Smooth muscle cell (in vitro differentiated cells): ENCODE results near the gene NT5C. TPM values are rescaled to one million over a fixed set of nuclear protein-coding genes. Genes with fewer than 3 reads are reported as not detected.

Experiments used
- DNase-seq: peaks from one replicate; lab custom pipeline; 2025; ENCODE audit not compliant: unreplicated experiment; lab: John Stamatoyannopoulos, UW
- H2AFZ ChIP-seq: fragments of 200-600 bp; sonication (generic); 2 replicates; pipeline ENCODE4 v1.6.0; 2016; ENCODE audit warnings: antibody characterized with exemption, low read depth, mild to moderate bottlenecking
- H3F3A ChIP-seq: fragments of 200-600 bp; sonication (generic); 2 replicates; pipeline ENCODE4 v1.6.0; 2017; ENCODE audit warnings: antibody characterized with exemption, low read depth
- H3K27ac ChIP-seq: fragments of 200-600 bp; sonication (generic); 2 replicates; pipeline ENCODE4 v1.5.1; 2016; ENCODE audit warnings: low read depth, mild to moderate bottlenecking
- H3K27me3 ChIP-seq: fragments of 200-600 bp; sonication (generic); 2 replicates; pipeline ENCODE4 v1.6.1; 2016; ENCODE audit warnings: low read depth, mild to moderate bottlenecking
- H3K36me3 ChIP-seq: fragments of 200-600 bp; sonication (generic); 2 replicates; pipeline ENCODE4 v1.5.1; 2016; ENCODE audit warnings: low read depth
- H3K4me1 ChIP-seq: fragments of 200-600 bp; sonication (generic); 2 replicates; pipeline ENCODE4 v1.5.1; 2016; ENCODE audit warnings: low read depth
- H3K4me2 ChIP-seq: fragments of 200-600 bp; sonication (generic); 2 replicates; pipeline ENCODE4 v1.6.0; 2016; ENCODE audit warnings: mild to moderate bottlenecking
- H3K4me3 ChIP-seq: fragments of 200-600 bp; sonication (generic); 2 replicates; pipeline ENCODE4 v1.5.1; 2016; ENCODE audit warnings: mild to moderate bottlenecking
- H3K79me2 ChIP-seq: fragments of 200-600 bp; sonication (generic); 2 replicates; pipeline ENCODE4 v1.6.0; 2016; ENCODE audit warnings: low read depth, mild to moderate bottlenecking
- H3K9ac ChIP-seq: fragments of 200-600 bp; sonication (generic); 2 replicates; pipeline ENCODE4 v1.6.0; 2016; ENCODE audit warnings: low read depth
- H3K9me3 ChIP-seq: fragments of 200-600 bp; sonication (generic); replicated peaks from 2 replicates; pipeline ENCODE4 v1.5.1; 2016; ENCODE audit warnings: low read depth
- H4K20me1 ChIP-seq: fragments of 200-600 bp; sonication (generic); 2 replicates; pipeline ENCODE4 v1.6.0; 2016; ENCODE audit warnings: low read depth
- WGBS: methylation state at CpG from one replicate; pipeline ENCODE4 v1.1.7; 2016; ENCODE audit warnings: low lambda C conversion rate; 5-methylcytosine and 5-hydroxymethylcytosine counted together
- polyA plus RNA-seq: library from polyadenylated mRNA; unstranded; fragments of >200 nt; fragmentation: Nextera tagmentation; extraction: Ambion mirVana; gene quantifications from 2 replicates; pipeline ENCODE4 v1.2.1, GENCODE V29; 2016
- small RNA-seq: library from RNA; depleted of rRNA; stranded (forward); fragments of <200 nt; gene quantifications from one replicate; pipeline ENCODE3, GENCODE V24; 2014
- total RNA-seq: library from RNA; depleted of rRNA; stranded (reverse); fragments of >200 nt; gene quantifications from 2 replicates; pipeline ENCODE4 v1.2.3, GENCODE V29; 2014
- TF ChIP-seq, protein P1 (sequence below): fragments of 200-600 bp; sonication (generic); IDR thresholded peaks from 2 replicates; pipeline ENCODE4 v1.5.1; 2017; ENCODE audit warnings: borderline replicate concordance, mild to moderate bottlenecking, antibody characterized with exemption; ENCODE audit not compliant: insufficient read depth, poor library complexity, severe bottlenecking

NT5C gene
- total and polyA plus RNA-seq, 2 experiments from 2014 or later = 39.9 to 46.8 TPM

- 75% methylated on average over 13 of the region's 13 CpGs for WGBS
- DNase-seq = no peak
- Histone ChIP-seq H3K27me3 (no peaks in the 10 kb centered on the region), H4K20me1 (no peaks in the 10 kb centered on the region), H3K4me3 (no peak overlapping the region), H3F3A (peaks cover 15% of the 10 kb centered on the region), H3K9ac (no peak overlapping the region), H3K36me3 (no peaks in the 10 kb centered on the region), H3K4me2 (no peak overlapping the region), H2AFZ (no peak overlapping the region), H3K9me3 (no peaks in the 10 kb centered on the region), H3K79me2 (no peaks in the 10 kb centered on the region), H3K4me1 (peaks cover 10% of the 10 kb centered on the region), H3K27ac (no peak overlapping the region)
- TF ChIP-seq, protein P1, sequence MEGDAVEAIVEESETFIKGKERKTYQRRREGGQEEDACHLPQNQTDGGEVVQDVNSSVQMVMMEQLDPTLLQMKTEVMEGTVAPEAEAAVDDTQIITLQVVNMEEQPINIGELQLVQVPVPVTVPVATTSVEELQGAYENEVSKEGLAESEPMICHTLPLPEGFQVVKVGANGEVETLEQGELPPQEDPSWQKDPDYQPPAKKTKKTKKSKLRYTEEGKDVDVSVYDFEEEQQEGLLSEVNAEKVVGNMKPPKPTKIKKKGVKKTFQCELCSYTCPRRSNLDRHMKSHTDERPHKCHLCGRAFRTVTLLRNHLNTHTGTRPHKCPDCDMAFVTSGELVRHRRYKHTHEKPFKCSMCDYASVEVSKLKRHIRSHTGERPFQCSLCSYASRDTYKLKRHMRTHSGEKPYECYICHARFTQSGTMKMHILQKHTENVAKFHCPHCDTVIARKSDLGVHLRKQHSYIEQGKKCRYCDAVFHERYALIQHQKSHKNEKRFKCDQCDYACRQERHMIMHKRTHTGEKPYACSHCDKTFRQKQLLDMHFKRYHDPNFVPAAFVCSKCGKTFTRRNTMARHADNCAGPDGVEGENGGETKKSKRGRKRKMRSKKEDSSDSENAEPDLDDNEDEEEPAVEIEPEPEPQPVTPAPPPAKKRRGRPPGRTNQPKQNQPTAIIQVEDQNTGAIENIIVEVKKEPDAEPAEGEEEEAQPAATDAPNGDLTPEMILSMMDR = no peak
These were observed 49.7 kb downstream of the NT5C start for GRCh38 chr17:75081611-75082540.

Small RNA genes within 50 kb of the gene (small RNA-seq; reads per million reads assigned to genes)
- gene RF00019 = not detected

Other genes with a start within 250 kb of the NT5C start
- gene FADS6, start 238.1 kb downstream of the NT5C start, total RNA-seq = 0.22 TPM in 1 of 2 replicates, not detected in the other
- not detected in 2 replicates for gene FADS6, start 238.1 kb downstream of the NT5C start, polyA plus RNA-seq
- 0.49 TPM in 2 replicates for gene USH1G, start 208.5 kb downstream of the NT5C start, total RNA-seq
- 0.32 and 0.58 TPM in 2 replicates for gene USH1G, start 208.5 kb downstream of the NT5C start, polyA plus RNA-seq
- gene OTOP2, start 207.5 kb downstream of the NT5C start, total RNA-seq = not detected in 2 replicates
- not detected in 2 replicates for gene OTOP2, start 207.5 kb downstream of the NT5C start, polyA plus RNA-seq
- gene OTOP3, start 195.8 kb downstream of the NT5C start, total RNA-seq = not detected in 2 replicates
- gene OTOP3, start 195.8 kb downstream of the NT5C start, polyA plus RNA-seq = not detected in 2 replicates
- 6.8 and 8.8 TPM in 2 replicates for gene HID1, start 159.0 kb downstream of the NT5C start, total RNA-seq
- 3.3 and 22.0 TPM in 2 replicates for gene HID1, start 159.0 kb downstream of the NT5C start, polyA plus RNA-seq
- gene CDR2L, start 144.1 kb downstream of the NT5C start, total RNA-seq = 35.9 and 40.7 TPM in 2 replicates
- 37.8 and 39.9 TPM in 2 replicates for gene CDR2L, start 144.1 kb downstream of the NT5C start, polyA plus RNA-seq
- 36.8 and 75.6 TPM in 2 replicates for gene MRPL58, start 119.1 kb downstream of the NT5C start, total RNA-seq
- gene MRPL58, start 119.1 kb downstream of the NT5C start, polyA plus RNA-seq = 36.2 and 41.4 TPM in 2 replicates
- 233 and 309 TPM in 2 replicates for gene ATP5PD, start 84.8 kb downstream of the NT5C start, total RNA-seq
- gene ATP5PD, start 84.8 kb downstream of the NT5C start, polyA plus RNA-seq = 318 and 321 TPM in 2 replicates
- gene KCTD2, start 84.5 kb downstream of the NT5C start, total RNA-seq = 18.2 and 27.3 TPM in 2 replicates
- 11.1 and 12.7 TPM in 2 replicates for gene KCTD2, start 84.5 kb downstream of the NT5C start, polyA plus RNA-seq
- gene SLC16A5, start 43.8 kb downstream of the NT5C start, total RNA-seq = 11.1 and 17.1 TPM in 2 replicates
- gene SLC16A5, start 43.8 kb downstream of the NT5C start, polyA plus RNA-seq = 19.5 and 22.0 TPM in 2 replicates
- gene ARMC7, start 21.8 kb downstream of the NT5C start, total RNA-seq = 3.0 and 6.8 TPM in 2 replicates
- gene ARMC7, start 21.8 kb downstream of the NT5C start, polyA plus RNA-seq = 1.8 and 3.5 TPM in 2 replicates
- 103 and 141 TPM in 2 replicates for gene JPT1, start 22.8 kb upstream of the NT5C start, total RNA-seq
- 240 and 288 TPM in 2 replicates for gene JPT1, start 22.8 kb upstream of the NT5C start, polyA plus RNA-seq
- 104 and 111 TPM in 2 replicates for gene SUMO2, start 51.2 kb upstream of the NT5C start, total RNA-seq
- gene SUMO2, start 51.2 kb upstream of the NT5C start, polyA plus RNA-seq = 416 and 419 TPM in 2 replicates
- 24.0 and 29.2 TPM in 2 replicates for gene NUP85, start 73.9 kb upstream of the NT5C start, total RNA-seq
- gene NUP85, start 73.9 kb upstream of the NT5C start, polyA plus RNA-seq = 43.2 and 48.0 TPM in 2 replicates
- gene GGA3, start 129.9 kb upstream of the NT5C start, total RNA-seq = 16.1 and 20.5 TPM in 2 replicates
- gene GGA3, start 129.9 kb upstream of the NT5C start, polyA plus RNA-seq = 23.7 and 23.9 TPM in 2 replicates
- gene MRPS7, start 130.1 kb upstream of the NT5C start, total RNA-seq = 35.1 and 37.6 TPM in 2 replicates
- 97.2 and 111 TPM in 2 replicates for gene MRPS7, start 130.1 kb upstream of the NT5C start, polyA plus RNA-seq
- 5.3 and 6.2 TPM in 2 replicates for gene MIF4GD, start 139.5 kb upstream of the NT5C start, total RNA-seq
- gene MIF4GD, start 139.5 kb upstream of the NT5C start, polyA plus RNA-seq = 17.0 and 20.8 TPM in 2 replicates
- 1.9 and 2.4 TPM in 2 replicates for gene SLC25A19, start 157.7 kb upstream of the NT5C start, total RNA-seq
- gene SLC25A19, start 157.7 kb upstream of the NT5C start, polyA plus RNA-seq = 3.6 and 6.9 TPM in 2 replicates